ENCODE measurements around the gene F13B. TPM values are rescaled to one million over a fixed set of nuclear protein-coding genes. Genes with fewer than 3 reads are reported as not detected.

F13B gene
- total RNA-seq, 4 donors from 2014 or later: not detected

GRCh38 chr1:197073978-197074377 lies 6.9 kb upstream of the F13B start:
- Histone ChIP-seq H3K36me3 (no peaks in the 10 kb centered on the region), H3K4me1 (no peaks in the 10 kb centered on the region), H3K4me3 (no peak overlapping the region), H3K27ac (no peak overlapping the region), H3K9me3 (peaks cover 0 to 18% (median 0%) of the 10 kb centered on the region in 4 donors), H3K27me3 (no peaks in the 10 kb centered on the region)
- 90 to 93% methylated on average over 1 of the region's 1 CpG for WGBS, 2 donors
- TF ChIP-seq CTCF (IDR thresholded peaks at IDR 0.05) (no peak), EP300 (IDR thresholded peaks at IDR 0.05) (no peak), POLR2A (IDR thresholded peaks at IDR 0.05) (no peak)
- DNase-seq (ENCODE audit: low spot score in 2 of 2): no peak

GRCh38 chr1:197067457-197067818 lies 378 bp upstream of the F13B start:
- Histone ChIP-seq H3K27me3 (no peaks in the 10 kb centered on the region), H3K4me3 (no peak overlapping the region), H3K9me3 (peaks cover 0 to 18% (median 0%) of the 10 kb centered on the region in 4 donors), H3K4me1 (no peaks in the 10 kb centered on the region), H3K27ac (no peak overlapping the region), H3K36me3 (no peaks in the 10 kb centered on the region)
- DNase-seq (ENCODE audit: low spot score in 2 of 2): no peak
- no peak for TF ChIP-seq CTCF (IDR thresholded peaks at IDR 0.05)
- no peak for TF ChIP-seq POLR2A (IDR thresholded peaks at IDR 0.05)
- TF ChIP-seq EP300 (IDR thresholded peaks at IDR 0.05): no peak

GRCh38 chr1:197066277-197066676 lies 783 bp downstream of the F13B start:
- 91 to 97% methylated on average over 1 of the region's 1 CpG for WGBS, 2 donors

GRCh38 chr1:197065559-197065958 lies 1.5 kb downstream of the F13B start:
- TF ChIP-seq EP300 (IDR thresholded peaks at IDR 0.05) (no peak), POLR2A (IDR thresholded peaks at IDR 0.05) (no peak), CTCF (IDR thresholded peaks at IDR 0.05) (no peak)
- H3K4me3 ChIP-seq: no peak overlapping the region
- no peak overlapping the region for H3K27ac ChIP-seq
- DNase-seq (ENCODE audit: low spot score in 2 of 2): no peak
- peaks cover 0 to 8% (median 0%) of the 10 kb centered on the region in 4 donors for H3K9me3 ChIP-seq
- H3K36me3 ChIP-seq: no peaks in the 10 kb centered on the region
- no peaks in the 10 kb centered on the region for H3K4me1 ChIP-seq
- H3K27me3 ChIP-seq: no peaks in the 10 kb centered on the region

More at GRCh38 chr1:197066277-197066676, 783 bp downstream of the F13B start:
- H3K9me3 ChIP-seq: peaks cover 0 to 15% (median 0%) of the 10 kb centered on the region in 4 donors
- H3K36me3 ChIP-seq: no peaks in the 10 kb centered on the region
- H3K4me1 ChIP-seq: no peaks in the 10 kb centered on the region
- TF ChIP-seq CTCF (IDR thresholded peaks at IDR 0.05): no peak
- TF ChIP-seq EP300 (IDR thresholded peaks at IDR 0.05): no peak
- no peak for TF ChIP-seq POLR2A (IDR thresholded peaks at IDR 0.05)
- no peak overlapping the region for H3K27ac ChIP-seq
- no peaks in the 10 kb centered on the region for H3K27me3 ChIP-seq
- no peak for DNase-seq (ENCODE audit: low spot score in 2 of 2)
- no peak overlapping the region for H3K4me3 ChIP-seq

GRCh38 chr1:197063212-197063611 lies 3.8 kb downstream of the F13B start:
- H3K27me3 ChIP-seq: no peaks in the 10 kb centered on the region
- TF ChIP-seq CTCF (IDR thresholded peaks at IDR 0.05) (no peak), POLR2A (IDR thresholded peaks at IDR 0.05) (no peak), EP300 (IDR thresholded peaks at IDR 0.05) (no peak)
- H3K36me3 ChIP-seq: no peaks in the 10 kb centered on the region
- no peaks in the 10 kb centered on the region for H3K9me3 ChIP-seq
- H3K27ac ChIP-seq: no peak overlapping the region
- DNase-seq (ENCODE audit: low spot score in 2 of 2): no peak
- 73 to 76% methylated on average over 2 of the region's 2 CpGs for WGBS, 2 donors
- H3K4me1 ChIP-seq: no peaks in the 10 kb centered on the region
- no peak overlapping the region for H3K4me3 ChIP-seq

All from tibial nerve (tissue), 4 donors.